GM19035 (cell line): ENCODE measurements around the gene ADISSP.
"Not testable (repeated sequence)": the region's sequence is repeated elsewhere in the genome, so short reads cannot be mapped to it uniquely, and the experiment has no call there.

Source experiments
- ATAC-seq: cut with Tn5 transposase; IDR thresholded peaks from one replicate; pipeline ENCODE4 v1.9.1; 2021; ENCODE audit not compliant: unreplicated experiment

ADISSP gene

GRCh38 chr20:3798373-3798768 lies 30.8 kb upstream of the ADISSP start:
- no peak for ATAC-seq

- no peak for ATAC-seq
Measured at GRCh38 chr20:3797592-3798372, 30.2 kb upstream of the ADISSP start.

GRCh38 chr20:3797226-3797545 lies 29.6 kb upstream of the ADISSP start:
- ATAC-seq: no peak

GRCh38 chr20:3796477-3797225 lies 29.1 kb upstream of the ADISSP start:
- no peak for ATAC-seq

- peak; percentile 77 for ATAC-seq
Measured at GRCh38 chr20:3795511-3796468, 28.2 kb upstream of the ADISSP start, which contains the start of gene CDC25B. TSS of gene CDC25B (plus strand) at chr20:3796310. CDS start at chr20:3796532, 222 bp downstream.

GRCh38 chr20:3794701-3795420 lies 27.3 kb upstream of the ADISSP start:
- ATAC-seq: no peak

- not testable (repeated sequence) for ATAC-seq
Measured at GRCh38 chr20:3794168-3794567, 26.6 kb upstream of the ADISSP start.

GRCh38 chr20:3789201-3789600 lies 21.6 kb upstream of the ADISSP start:
- not testable (repeated sequence) for ATAC-seq

GRCh38 chr20:3788685-3789155 lies 21.2 kb upstream of the ADISSP start:
- no peak for ATAC-seq

GRCh38 chr20:3787324-3788014 lies 19.9 kb upstream of the ADISSP start:
- ATAC-seq: no peak

- peak; percentile 85 for ATAC-seq
Measured at GRCh38 chr20:3786665-3787323, 19.2 kb upstream of the ADISSP start, which contains the start of gene CENPB. TSS of gene CENPB (minus strand) at chr20:3786740. CDS start at chr20:3786483, 257 bp downstream.

GRCh38 chr20:3786126-3786484 lies 18.6 kb upstream of the ADISSP start:
- ATAC-seq: peak; percentile 21

- no peak for ATAC-seq
Measured at GRCh38 chr20:3785240-3786125, 17.9 kb upstream of the ADISSP start.

- no peak for ATAC-seq
Measured at GRCh38 chr20:3784863-3785239, 17.3 kb upstream of the ADISSP start.

GRCh38 chr20:3784216-3784853 lies 16.8 kb upstream of the ADISSP start:
- ATAC-seq: no peak

GRCh38 chr20:3783511-3784195 lies 16.1 kb upstream of the ADISSP start:
- ATAC-seq: no peak

- ATAC-seq: no peak
Measured at GRCh38 chr20:3783068-3783489, 15.5 kb upstream of the ADISSP start.
